Endothelial cell of umbilical vein (primary cell): ENCODE results near the gene KIDINS220. TPM values are rescaled to one million over a fixed set of nuclear protein-coding genes. Genes with fewer than 3 reads are reported as not detected.

ENCODE experiments used
- BruUV-seq: library from RNA; stranded (reverse); fragments of 400-500 nt; replicated peaks from 2 replicates; lab custom pipeline; 2021; lab: Mats Ljungman, UMichigan
- CTCF ChIA-PET: fragments of 300-600, 350-600 bp; sonication (Branson Sonifier 250); formaldehyde crosslinking; loops from one replicate; lab custom pipeline; 2021; ENCODE audit warnings: antibody characterized with exemption, inconsistent platforms; lab: Charles Lee
- POLR2A ChIA-PET: fragments of 300-600, 350-600 bp; sonication (Branson Sonifier 250); formaldehyde crosslinking; loops from one replicate; lab custom pipeline; 2021; ENCODE audit warnings: antibody characterized with exemption, inconsistent platforms; lab: Charles Lee
- DNase-seq: peaks from one replicate; pipeline ENCODE4 v3.0.0-alpha.2; 2011; ENCODE audit warnings: low read depth, low spot score
- FAIRE-seq: peaks from 2 replicates; lab custom pipeline; 2011; peaks lifted over from hg19 to GRCh38; lab: Jason Lieb, UNC
- H2AFZ ChIP-seq: 2 replicates; pipeline ENCODE4 v1.6.0; 2012; ENCODE audit warnings: low read depth, low read length, control low read depth, inconsistent platforms
- H3K27ac ChIP-seq: 2 replicates; pipeline ENCODE4 v1.5.1; 2011; ENCODE audit warnings: low read depth, mild to moderate bottlenecking, control low read depth, low read length, moderate library complexity; ENCODE audit not compliant: insufficient read depth
- H3K27me3 ChIP-seq, 2 experiments: 2 replicates each; pipeline versions ENCODE4 v1.6.0 to v1.6.1; 2011; ENCODE audit warnings: low read length in 2 of 2, mixed read lengths in 1 of 2; ENCODE audit not compliant: control insufficient read depth in 2 of 2, insufficient read depth in 2 of 2
- H3K36me3 ChIP-seq, 2 experiments: 2 replicates in 1 of 2; 3 replicates in 1 of 2; pipeline ENCODE4 v1.5.1; 2011; ENCODE audit warnings: low read length in 2 of 2, mild to moderate bottlenecking in 1 of 2, moderate library complexity in 1 of 2; ENCODE audit not compliant: control insufficient read depth in 2 of 2, insufficient read depth in 2 of 2; ENCODE audit errors: extremely low read depth in 1 of 2
- H3K4me1 ChIP-seq: 3 replicates; pipeline ENCODE4 v1.5.1; 2011; ENCODE audit warnings: mild to moderate bottlenecking, low read length; ENCODE audit not compliant: control insufficient read depth, insufficient read depth; ENCODE audit errors: extremely low read depth
- H3K4me2 ChIP-seq: 2 replicates; pipeline ENCODE4 v1.6.1; 2011; ENCODE audit warnings: low read length, control low read depth, mixed read lengths; ENCODE audit not compliant: insufficient read depth
- H3K4me3 ChIP-seq, 3 experiments: fragments of 200-600 bp in 1 of 3; sonication (generic), shearing (Covaris generic) in 1 of 3; replicated peaks in 1 of 3; 2 replicates each; pipeline ENCODE4 v1.5.1; 2011 to 2016; ENCODE audit warnings: control low read depth in 3 of 3, low read length in 3 of 3, mild to moderate bottlenecking in 2 of 3, inconsistent platforms in 1 of 3, low read depth in 1 of 3, moderate library complexity in 1 of 3; ENCODE audit not compliant: insufficient read depth in 1 of 3
- H3K79me2 ChIP-seq: 2 replicates; pipeline ENCODE4 v1.6.0; 2012; ENCODE audit warnings: low read length, inconsistent platforms; ENCODE audit not compliant: control insufficient read depth, insufficient read depth
- H3K9ac ChIP-seq: replicated peaks from 2 replicates; pipeline ENCODE3; 2011; ENCODE audit warnings: low read length, control low read depth; ENCODE audit not compliant: insufficient read depth; ENCODE audit errors: extremely low read depth
- H3K9me1 ChIP-seq: replicated peaks from 3 replicates; pipeline ENCODE4 v1.6.0; 2011; ENCODE audit warnings: mild to moderate bottlenecking, low read length; ENCODE audit not compliant: control insufficient read depth, insufficient read depth; ENCODE audit errors: extremely low read depth
- H3K9me3 ChIP-seq: replicated peaks from 2 replicates; pipeline ENCODE4 v1.5.1; 2012; ENCODE audit warnings: low read length, inconsistent platforms; ENCODE audit not compliant: control insufficient read depth, insufficient read depth
- H4K20me1 ChIP-seq: replicated peaks from 2 replicates; pipeline ENCODE3; 2011; ENCODE audit warnings: mild to moderate bottlenecking, low read length; ENCODE audit not compliant: control insufficient read depth, insufficient read depth; ENCODE audit errors: extremely low read depth
- CTCF ChIP-seq, 2 donors: IDR thresholded peaks; 1 replicate in 1 of 2; 2 replicates in 1 of 2; pipeline ENCODE4 v1.5.1; 2011; ENCODE audit warnings: low read length in 2 of 2, mild to moderate bottlenecking in 2 of 2, moderate library complexity in 2 of 2, control low read depth in 1 of 2, inconsistent platforms in 1 of 2, low read depth in 1 of 2; ENCODE audit not compliant: insufficient read depth in 1 of 2; ENCODE audit errors: extremely low read depth in 1 of 2
- EZH2 ChIP-seq: IDR thresholded peaks from 2 replicates; pipeline ENCODE4 v1.6.1; 2012; ENCODE audit warnings: borderline replicate concordance, low read depth, mild to moderate bottlenecking, moderate library complexity, low read length, inconsistent platforms; ENCODE audit not compliant: severe bottlenecking
- FOS ChIP-seq: IDR thresholded peaks from 2 replicates; pipeline ENCODE4 v1.6.1; 2011; ENCODE audit warnings: mild to moderate bottlenecking, low read length, moderate library complexity, borderline replicate concordance; ENCODE audit not compliant: insufficient read depth
- GATA2 ChIP-seq: IDR thresholded peaks from 2 replicates; pipeline ENCODE4 v1.7.0; 2011; ENCODE audit warnings: low read depth, mild to moderate bottlenecking, moderate library complexity, mixed read lengths, low read length; ENCODE audit not compliant: insufficient read length, insufficient read depth
- JUN ChIP-seq: IDR thresholded peaks from 2 replicates; pipeline ENCODE4 v1.6.1; 2011; ENCODE audit warnings: borderline replicate concordance, low read depth; ENCODE audit not compliant: insufficient read length, insufficient read depth
- MAX ChIP-seq: IDR thresholded peaks from 2 replicates; pipeline ENCODE4 v1.6.1; 2011; ENCODE audit not compliant: insufficient read depth, insufficient read length
- MYC ChIP-seq: IDR thresholded peaks from one replicate; pipeline ENCODE4 v1.6.1; 2011; ENCODE audit warnings: mild to moderate bottlenecking, low read depth, low read length
- POLR2A ChIP-seq: IDR thresholded peaks from 2 replicates; pipeline ENCODE4 v1.6.1; 2012; ENCODE audit warnings: low read depth, mild to moderate bottlenecking, control low read depth, low read length
- POLR2AphosphoS5 ChIP-seq: IDR thresholded peaks from 2 replicates; pipeline ENCODE4 v1.6.1; 2012; ENCODE audit warnings: low read depth, mild to moderate bottlenecking, control low read depth, low read length, moderate library complexity; ENCODE audit not compliant: insufficient read depth
- dilution Hi-C: fragments of 300-500 bp; cut with MboI; formaldehyde crosslinking; loops from one replicate; pipeline ENCODE4 v1.15.0; 2019; ENCODE audit warnings: low sequenced_read_pairs; ENCODE audit not compliant: extremely low pct_ligation_motif_present
- intact Hi-C: fragments of 100-400 bp; cut with micrococcal nuclease; formaldehyde crosslinking; loops from one replicate; pipeline ENCODE4 v1.10.0; 2022
- polyA plus RNA-seq, 4 experiments: library from polyadenylated mRNA; depleted of rRNA in 3 of 4; stranded (reverse) in 3 of 4; unstranded in 1 of 4; fragments of >200 nt; gene quantifications; 2 replicates each; pipeline versions ENCODE4 v1.2.1 to v1.2.3, GENCODE V29; 2011 to 2012; ENCODE audit warnings: missing spikeins in 1 of 4
- total RNA-seq: library from RNA; stranded (reverse); gene quantifications from 2 replicates; pipeline ENCODE4 v1.2.3, GENCODE V29; 2021

KIDINS220 gene
- total and polyA plus RNA-seq, 2 donors (not counting 3 experiments of a cell fraction or from before 2014, with no cell fraction given) = 33.9 to 41.3 TPM

- Histone ChIP-seq H3K9me3 (no peaks in the 10 kb centered on the region), H2AFZ (no peak overlapping the region), H3K4me1 (no peaks in the 10 kb centered on the region), H3K4me3 (no peak overlapping the region), H4K20me1 (no peaks in the 10 kb centered on the region), H3K9ac (no peak overlapping the region), H3K79me2 (no peaks in the 10 kb centered on the region), H3K27ac (no peak overlapping the region), H3K9me1 (no peaks in the 10 kb centered on the region), H3K36me3 (peaks cover 7 to 13% of the 10 kb centered on the region in 2 experiments), H3K4me2 (no peak overlapping the region), H3K27me3 (no peaks in the 10 kb centered on the region)
- DNase-seq (no peak), FAIRE-seq (no peak)
- BruUV-seq = no TSS peak
- CTCF ChIA-PET = no interaction called here
- dilution Hi-C loops = no loop called here
- POLR2A ChIA-PET = no interaction called here
- intact Hi-C loops = no loop called here
- no peak for TF ChIP-seq POLR2A
- TF ChIP-seq GATA2 = no peak
- no peak for TF ChIP-seq MYC
- TF ChIP-seq CTCF (IDR thresholded peaks at IDR 0.05; ENCODE audit: extremely low read depth in 1 of 2, insufficient read depth in 1 of 2, low read depth in 1 of 2, low read length in 2 of 2) = no peak
- TF ChIP-seq MAX = no peak
- TF ChIP-seq EZH2 = no peak
- no peak for TF ChIP-seq POLR2AphosphoS5
- no peak for TF ChIP-seq JUN
- TF ChIP-seq FOS = no peak
Observed at GRCh38 chr2:8786463-8786862, 51.0 kb downstream of the KIDINS220 start.
